GM18511 (cell line): ENCODE data around the gene SVEP1.
A peak's percentile ranks its signal among the peaks of the same experiment; 100 is the strongest.
"Not testable (repeated sequence)": the region's sequence is repeated elsewhere in the genome, so short reads cannot be mapped to it uniquely, and the experiment has no call there.

ENCODE experiments used
- ATAC-seq: cut with Tn5 transposase; IDR thresholded peaks from one replicate; pipeline ENCODE4 v1.9.1; 2021; ENCODE audit warnings: mild to moderate bottlenecking, moderate library complexity; ENCODE audit not compliant: unreplicated experiment

SVEP1 gene

GRCh38 chr9:110451726-110452125 is 127.8 kb downstream of the SVEP1 start:
- no peak for ATAC-seq

DNA sequence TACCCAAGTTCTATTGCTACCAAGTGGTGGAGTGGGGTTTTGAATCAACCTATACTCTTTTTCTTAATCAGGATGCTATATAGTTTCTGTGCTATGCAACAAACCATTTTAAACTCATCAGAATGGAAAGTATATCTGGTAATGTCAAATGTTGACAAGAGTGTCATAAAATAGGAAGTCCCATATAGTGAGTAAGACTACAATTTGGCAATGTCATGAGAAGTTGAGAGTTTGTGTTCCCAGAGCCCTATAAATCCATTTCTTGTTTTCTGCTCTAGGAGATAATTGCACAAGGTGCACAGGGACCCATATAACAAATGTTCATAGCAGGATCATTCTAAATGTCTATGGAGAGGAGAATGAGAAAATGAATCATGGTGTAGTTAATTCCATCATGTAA is 132.1 kb downstream of the SVEP1 start:
- no peak for ATAC-seq

DNA sequence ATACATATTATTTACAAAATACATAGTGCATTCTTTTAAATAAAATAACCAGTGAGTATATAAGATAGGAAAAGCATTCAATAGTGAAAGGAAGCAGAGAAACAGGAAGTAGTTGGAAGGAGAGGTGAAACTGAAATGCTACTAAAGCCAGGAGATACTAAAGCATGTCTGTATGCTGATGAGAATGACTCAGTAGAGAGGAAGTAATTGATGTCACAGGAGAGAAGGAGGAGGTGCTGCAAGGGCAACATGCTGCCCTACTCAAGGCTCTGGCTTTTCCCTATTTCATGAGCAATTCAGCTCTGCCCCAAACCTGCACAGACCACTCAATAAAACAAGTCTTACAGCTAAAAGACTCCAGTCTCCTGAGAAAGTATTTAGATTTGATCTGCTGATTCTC is 133.4 kb downstream of the SVEP1 start:
- ATAC-seq: no peak

GRCh38 chr9:110444911-110445310 is 134.6 kb downstream of the SVEP1 start:
- no peak for ATAC-seq

- ATAC-seq: no peak
Observed at GRCh38 chr9:110443866-110444220, 135.7 kb downstream of the SVEP1 start.

- ATAC-seq: no peak
Observed at GRCh38 chr9:110443146-110443865, 136.2 kb downstream of the SVEP1 start.

- ATAC-seq: no peak
Observed at GRCh38 chr9:110440796-110441195, 138.7 kb downstream of the SVEP1 start.

DNA sequence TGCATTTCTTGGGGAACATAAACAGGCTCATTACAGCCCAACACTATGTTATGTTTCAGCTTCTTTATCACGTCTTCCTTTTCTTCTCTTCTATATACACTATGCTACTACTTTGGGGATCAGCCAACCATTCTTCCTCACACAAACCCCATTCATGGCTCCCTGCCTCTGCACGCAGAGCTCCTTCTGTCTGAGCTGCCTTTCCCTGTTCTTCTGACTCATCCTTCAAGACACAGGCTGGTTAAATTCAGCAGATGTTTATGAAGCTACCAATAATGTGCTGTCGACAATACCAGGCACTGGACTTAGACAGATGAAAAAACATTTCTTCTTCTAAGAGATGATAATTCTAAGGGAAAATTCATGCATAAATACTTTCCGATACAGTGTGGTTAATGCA is 139.4 kb downstream of the SVEP1 start:
- ATAC-seq: no peak

GRCh38 chr9:110432253-110432652 is 147.3 kb downstream of the SVEP1 start:
- ATAC-seq: no peak

DNA sequence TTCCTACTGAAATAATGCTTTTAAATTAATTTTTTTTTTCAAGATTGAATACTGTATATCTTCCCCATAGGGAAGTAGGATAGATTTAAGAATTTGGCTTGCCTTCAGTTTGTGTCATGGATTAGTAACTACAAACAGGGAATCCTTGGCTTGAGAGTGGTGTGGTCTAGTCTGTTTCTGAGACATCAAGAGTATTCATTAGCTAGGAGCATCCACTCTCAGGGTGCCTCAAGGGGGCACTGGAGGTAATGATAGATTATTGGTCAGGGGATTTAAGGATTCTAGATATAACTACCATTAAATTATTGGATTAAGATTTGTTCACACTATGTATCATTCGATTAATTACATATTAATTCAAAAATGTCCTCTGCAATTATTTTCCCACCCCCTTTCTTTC is 150.1 kb downstream of the SVEP1 start:
- no peak for ATAC-seq

DNA sequence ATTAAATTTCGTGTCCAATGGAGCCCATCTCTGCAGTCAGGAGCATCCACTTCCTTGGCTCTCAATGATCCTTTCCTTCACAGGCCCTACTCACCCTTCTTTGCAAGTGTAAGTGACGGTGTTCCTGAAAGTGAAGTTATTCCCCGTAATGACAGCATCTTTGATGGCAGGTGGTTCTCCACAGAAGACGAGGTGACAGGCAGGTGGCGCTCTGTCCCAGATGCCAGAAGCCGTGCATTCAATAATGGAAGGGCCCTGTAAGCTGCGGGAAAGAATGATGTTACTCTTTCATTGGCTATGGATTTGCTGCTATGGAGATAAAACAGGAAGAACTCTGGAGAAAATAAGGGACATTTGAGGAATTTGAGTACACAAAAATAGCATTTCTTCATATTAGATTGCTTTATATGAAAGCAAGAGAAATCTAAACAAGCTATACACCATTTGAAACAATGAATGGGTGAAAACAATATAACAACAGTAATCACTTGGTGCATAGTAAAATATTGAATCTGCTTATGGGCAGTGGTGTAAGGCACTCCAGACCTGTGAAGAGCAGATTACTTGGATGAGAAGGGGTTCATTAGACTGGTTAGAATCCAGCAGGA is 151.9 kb downstream of the SVEP1 start:
- peak; percentile 63 for ATAC-seq

DNA sequence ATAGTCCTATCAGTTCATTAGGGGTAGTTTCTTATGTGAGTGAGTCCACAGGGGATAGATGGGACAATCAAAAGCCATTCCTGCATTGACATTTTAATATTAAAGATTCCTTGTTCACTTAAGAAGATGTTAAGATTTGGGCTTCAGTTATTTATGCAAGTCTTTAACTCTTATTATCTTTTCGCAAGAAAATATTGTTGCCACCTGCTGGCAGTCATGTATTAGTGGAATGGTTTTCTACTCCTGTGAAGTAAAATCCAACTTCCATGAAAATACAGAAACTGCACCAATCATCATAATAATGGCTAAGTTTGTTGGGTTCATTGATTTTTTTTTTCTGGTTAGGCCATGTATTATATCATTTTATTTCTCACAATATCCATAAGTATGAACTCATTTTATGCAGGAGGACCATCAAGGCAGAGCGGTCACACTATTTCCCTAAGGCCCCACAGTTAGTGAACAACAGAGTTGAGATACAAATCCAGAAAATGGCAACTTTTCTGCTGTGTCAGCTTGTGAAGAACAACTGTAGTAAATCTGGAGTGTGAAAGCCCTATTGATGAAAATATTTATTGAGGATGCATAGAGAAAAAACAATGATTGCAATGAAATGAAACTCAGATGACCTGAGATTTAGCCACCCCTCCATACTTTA is 153.4 kb downstream of the SVEP1 start:
- ATAC-seq: no peak

- ATAC-seq: no peak
Observed at GRCh38 chr9:110414471-110414870, 165.1 kb downstream of the SVEP1 start.

- no peak for ATAC-seq
Observed at GRCh38 chr9:110410961-110411360, 168.6 kb downstream of the SVEP1 start.

GRCh38 chr9:110408598-110408997 is 170.9 kb downstream of the SVEP1 start:
- ATAC-seq: no peak

GRCh38 chr9:110405858-110406443 is 173.6 kb downstream of the SVEP1 start:
- no peak for ATAC-seq

- no peak for ATAC-seq
Observed at GRCh38 chr9:110404473-110404872, 175.1 kb downstream of the SVEP1 start.

- ATAC-seq: no peak
Observed at GRCh38 chr9:110399983-110400382, 179.6 kb downstream of the SVEP1 start.

DNA sequence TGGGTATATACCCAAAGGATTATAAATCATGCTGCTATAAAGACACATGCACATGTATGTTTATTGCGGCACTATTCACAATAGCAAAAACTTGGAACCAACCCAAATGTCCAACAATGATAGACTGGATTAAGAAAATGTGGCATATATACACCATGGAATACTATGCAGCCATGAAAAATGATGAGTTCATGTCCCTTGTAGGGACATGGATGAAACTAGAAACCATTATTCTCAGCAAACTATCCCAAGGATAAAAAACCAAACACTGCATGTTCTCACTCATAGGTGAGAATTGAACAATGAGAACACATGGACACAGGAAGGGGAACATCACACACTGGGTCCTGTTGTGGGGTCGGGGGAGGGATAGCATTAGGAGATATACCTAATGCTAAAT is 180.5 kb downstream of the SVEP1 start:
- ATAC-seq: not testable (repeated sequence)

DNA sequence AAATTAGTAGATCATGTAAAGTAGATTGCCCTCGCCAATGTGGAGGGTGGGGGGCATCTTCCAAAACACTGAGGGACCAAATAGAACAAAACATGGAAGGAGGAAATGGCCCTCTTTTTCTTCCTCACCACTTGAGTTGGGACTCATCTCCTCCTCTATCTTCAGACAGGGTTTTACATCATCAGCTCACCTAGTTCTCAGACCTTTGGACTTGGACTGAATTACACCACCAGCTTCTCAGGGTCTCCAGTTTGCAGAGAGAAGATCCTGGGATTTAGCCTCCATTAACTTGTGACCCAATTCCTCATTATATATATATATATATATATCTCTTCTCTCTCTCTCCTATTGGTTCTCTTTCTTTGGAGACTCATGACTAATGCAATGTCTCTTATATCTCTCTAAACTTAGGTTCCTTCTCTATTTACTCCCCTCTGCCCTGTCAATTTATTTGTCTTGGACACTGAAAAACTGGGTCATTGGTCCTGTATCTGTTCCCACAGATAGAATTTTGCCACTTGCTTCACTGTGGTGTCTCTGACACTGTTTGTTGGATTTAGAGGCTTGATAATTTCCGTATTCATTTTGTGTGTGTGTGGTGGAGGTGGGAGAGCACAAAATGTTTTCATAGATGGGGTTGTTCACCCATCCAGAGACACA is 187.6 kb downstream of the SVEP1 start:
- no peak for ATAC-seq

- no peak for ATAC-seq
Observed at GRCh38 chr9:110389148-110389750, 190.3 kb downstream of the SVEP1 start.
